ENCODE results near the gene USP24. TPM values are rescaled to one million over a fixed set of nuclear protein-coding genes. Genes with fewer than 3 reads are reported as not detected.
A peak's percentile ranks its signal among the peaks of the same experiment; 100 is the strongest.

USP24 gene
- total and polyA plus RNA-seq, 4 donors: 42.5 to 70.6 (median 46.9) TPM

GRCh38 chr1:55055951-55056631 is 159.1 kb downstream of the USP24 start:
- peaks cover 3% of the 10 kb centered on the region for H3K36me3 ChIP-seq (ENCODE audit: control insufficient read depth, insufficient read depth, low read length)
- H3K27me3 ChIP-seq (ENCODE audit: control insufficient read depth, insufficient read depth, low read length): no peaks in the 10 kb centered on the region
- DNase-seq (ENCODE audit: low read depth in 4 of 6, low spot score in 6 of 6): no peak
- H3K4me1 ChIP-seq (ENCODE audit: control insufficient read depth, insufficient read depth, low read length): peaks cover 5% of the 10 kb centered on the region
- H3K9me3 ChIP-seq (ENCODE audit: control insufficient read depth, insufficient read depth, low read length): no peaks in the 10 kb centered on the region
- WGBS (ENCODE audit: insufficient coverage): 94% methylated on average over 29 of the region's 42 CpGs
- H3K4me3 ChIP-seq (ENCODE audit: low read depth, low read length): no peak overlapping the region
- no peak overlapping the region for H3K27ac ChIP-seq (ENCODE audit: low read depth, low read length)

- H3K36me3 ChIP-seq (ENCODE audit: control insufficient read depth, insufficient read depth, low read length): peaks cover 3% of the 10 kb centered on the region
- no peak overlapping the region for H3K27ac ChIP-seq (ENCODE audit: low read depth, low read length)
- H3K4me3 ChIP-seq (ENCODE audit: low read depth, low read length): no peak overlapping the region
- no peaks in the 10 kb centered on the region for H3K27me3 ChIP-seq (ENCODE audit: control insufficient read depth, insufficient read depth, low read length)
- peaks cover 13% of the 10 kb centered on the region for H3K4me1 ChIP-seq (ENCODE audit: control insufficient read depth, insufficient read depth, low read length)
- no peaks in the 10 kb centered on the region for H3K9me3 ChIP-seq (ENCODE audit: control insufficient read depth, insufficient read depth, low read length)
- no peak for DNase-seq (ENCODE audit: low read depth in 4 of 6, low spot score in 6 of 6)
- WGBS (ENCODE audit: insufficient coverage): 86% methylated on average over 10 of the region's 12 CpGs
Measured at GRCh38 chr1:55055084-55055882, 159.9 kb downstream of the USP24 start.

- peaks cover 3% of the 10 kb centered on the region for H3K36me3 ChIP-seq (ENCODE audit: control insufficient read depth, insufficient read depth, low read length)
- H3K4me3 ChIP-seq (ENCODE audit: low read depth, low read length): no peak overlapping the region
- H3K4me1 ChIP-seq (ENCODE audit: control insufficient read depth, insufficient read depth, low read length): peaks cover 22% of the 10 kb centered on the region
- H3K9me3 ChIP-seq (ENCODE audit: control insufficient read depth, insufficient read depth, low read length): no peaks in the 10 kb centered on the region
- H3K27me3 ChIP-seq (ENCODE audit: control insufficient read depth, insufficient read depth, low read length): no peaks in the 10 kb centered on the region
- WGBS (ENCODE audit: insufficient coverage): 90% methylated on average over 5 of the region's 5 CpGs
- no peak overlapping the region for H3K27ac ChIP-seq (ENCODE audit: low read depth, low read length)
- DNase-seq (ENCODE audit: low read depth in 4 of 6, low spot score in 6 of 6): no peak
Measured at GRCh38 chr1:55054396-55054795, 160.8 kb downstream of the USP24 start.

GRCh38 chr1:55053265-55053954 is 161.8 kb downstream of the USP24 start:
- H3K27ac ChIP-seq (ENCODE audit: low read depth, low read length): no peak overlapping the region
- DNase-seq (ENCODE audit: low read depth in 4 of 6, low spot score in 6 of 6): no peak
- H3K36me3 ChIP-seq (ENCODE audit: control insufficient read depth, insufficient read depth, low read length): peaks cover 3% of the 10 kb centered on the region
- H3K4me3 ChIP-seq (ENCODE audit: low read depth, low read length): no peak overlapping the region
- H3K9me3 ChIP-seq (ENCODE audit: control insufficient read depth, insufficient read depth, low read length): no peaks in the 10 kb centered on the region
- WGBS (ENCODE audit: insufficient coverage): 83% methylated on average over 7 of the region's 7 CpGs
- H3K27me3 ChIP-seq (ENCODE audit: control insufficient read depth, insufficient read depth, low read length): no peaks in the 10 kb centered on the region
- H3K4me1 ChIP-seq (ENCODE audit: control insufficient read depth, insufficient read depth, low read length): peaks cover 28% of the 10 kb centered on the region

- Histone ChIP-seq H3K27ac (ENCODE audit: low read depth, low read length) (no peak overlapping the region), H3K4me3 (ENCODE audit: low read depth, low read length) (no peak overlapping the region), H3K4me1 (ENCODE audit: control insufficient read depth, insufficient read depth, low read length) (peaks cover 28% of the 10 kb centered on the region), H3K27me3 (ENCODE audit: control insufficient read depth, insufficient read depth, low read length) (no peaks in the 10 kb centered on the region), H3K36me3 (ENCODE audit: control insufficient read depth, insufficient read depth, low read length) (peaks cover 3% of the 10 kb centered on the region), H3K9me3 (ENCODE audit: control insufficient read depth, insufficient read depth, low read length) (no peaks in the 10 kb centered on the region)
- no peak for DNase-seq (ENCODE audit: low read depth in 4 of 6, low spot score in 6 of 6)
- 90% methylated on average over 23 of the region's 29 CpGs for WGBS (ENCODE audit: insufficient coverage)
Measured at GRCh38 chr1:55052221-55053142, 162.7 kb downstream of the USP24 start.

GRCh38 chr1:55051621-55052020 is 163.5 kb downstream of the USP24 start:
- no peak for DNase-seq (ENCODE audit: low read depth in 4 of 6, low spot score in 6 of 6)
- Histone ChIP-seq H3K9me3 (ENCODE audit: control insufficient read depth, insufficient read depth, low read length) (no peaks in the 10 kb centered on the region), H3K4me1 (ENCODE audit: control insufficient read depth, insufficient read depth, low read length) (peaks cover 28% of the 10 kb centered on the region), H3K27me3 (ENCODE audit: control insufficient read depth, insufficient read depth, low read length) (no peaks in the 10 kb centered on the region), H3K36me3 (ENCODE audit: control insufficient read depth, insufficient read depth, low read length) (peaks cover 2% of the 10 kb centered on the region), H3K4me3 (ENCODE audit: low read depth, low read length) (no peak overlapping the region), H3K27ac (ENCODE audit: low read depth, low read length) (no peak overlapping the region)
- 82% methylated on average over 6 of the region's 9 CpGs for WGBS (ENCODE audit: insufficient coverage)

GRCh38 chr1:55051169-55051568 is 164.0 kb downstream of the USP24 start:
- no peaks in the 10 kb centered on the region for H3K27me3 ChIP-seq (ENCODE audit: control insufficient read depth, insufficient read depth, low read length)
- 92% methylated on average over 5 of the region's 5 CpGs for WGBS (ENCODE audit: insufficient coverage)
- no peaks in the 10 kb centered on the region for H3K9me3 ChIP-seq (ENCODE audit: control insufficient read depth, insufficient read depth, low read length)
- no peaks in the 10 kb centered on the region for H3K36me3 ChIP-seq (ENCODE audit: control insufficient read depth, insufficient read depth, low read length)
- H3K4me1 ChIP-seq (ENCODE audit: control insufficient read depth, insufficient read depth, low read length): peaks cover 28% of the 10 kb centered on the region
- no peak overlapping the region for H3K27ac ChIP-seq (ENCODE audit: low read depth, low read length)
- no peak overlapping the region for H3K4me3 ChIP-seq (ENCODE audit: low read depth, low read length)
- no peak for DNase-seq (ENCODE audit: low read depth in 4 of 6, low spot score in 6 of 6)

GRCh38 chr1:55050283-55050682 is 164.9 kb downstream of the USP24 start:
- peak in 3 of 6 donors; percentile 26 to 80 (median 66) for DNase-seq (ENCODE audit: low read depth in 4 of 6, low spot score in 6 of 6)
- 50% methylated on average over 4 of the region's 9 CpGs for WGBS (ENCODE audit: insufficient coverage)
- H3K4me3 ChIP-seq (ENCODE audit: low read depth, low read length): no peak overlapping the region
- no peak overlapping the region for H3K27ac ChIP-seq (ENCODE audit: low read depth, low read length)
- H3K4me1 ChIP-seq (ENCODE audit: control insufficient read depth, insufficient read depth, low read length): peaks cover 28% of the 10 kb centered on the region
- H3K27me3 ChIP-seq (ENCODE audit: control insufficient read depth, insufficient read depth, low read length): no peaks in the 10 kb centered on the region
- H3K36me3 ChIP-seq (ENCODE audit: control insufficient read depth, insufficient read depth, low read length): no peaks in the 10 kb centered on the region
- H3K9me3 ChIP-seq (ENCODE audit: control insufficient read depth, insufficient read depth, low read length): no peaks in the 10 kb centered on the region

- DNase-seq (ENCODE audit: low read depth in 4 of 6, low spot score in 6 of 6): peak in 2 of 6 donors; percentile 53 to 95
- Histone ChIP-seq H3K36me3 (ENCODE audit: control insufficient read depth, insufficient read depth, low read length) (no peaks in the 10 kb centered on the region), H3K9me3 (ENCODE audit: control insufficient read depth, insufficient read depth, low read length) (no peaks in the 10 kb centered on the region), H3K4me1 (ENCODE audit: control insufficient read depth, insufficient read depth, low read length) (peaks cover 28% of the 10 kb centered on the region), H3K27me3 (ENCODE audit: control insufficient read depth, insufficient read depth, low read length) (no peaks in the 10 kb centered on the region), H3K27ac (ENCODE audit: low read depth, low read length) (no peak overlapping the region), H3K4me3 (ENCODE audit: low read depth, low read length) (no peak overlapping the region)
- WGBS (ENCODE audit: insufficient coverage): 63% methylated on average over 9 of the region's 9 CpGs
Measured at GRCh38 chr1:55049914-55050278, 165.3 kb downstream of the USP24 start.
